MM.1S (cell line): ENCODE results near the gene ELMO1.

Experiments
- EZH2 ChIP-seq: fragments of 300-600 bp; sonication (generic); optimal IDR thresholded peaks from 2 replicates; pipeline ENCODE3; 2017; ENCODE audit warnings: low read depth, mild to moderate bottlenecking, antibody characterized with exemption, low read length, mixed read lengths
- EZH2phosphoT487 ChIP-seq: fragments of 300-600 bp; sonication (generic); IDR thresholded peaks from 2 replicates; pipeline ENCODE4 v1.6.1; 2018; ENCODE audit warnings: antibody characterized with exemption, low read length
- TF ChIP-seq, protein P1 (sequence below): fragments of 300-600 bp; sonication (generic); IDR thresholded peaks from 2 replicates; pipeline ENCODE4 v1.5.1; 2016; ENCODE audit warnings: antibody characterized with exemption, low read length, mixed read lengths

DNA sequence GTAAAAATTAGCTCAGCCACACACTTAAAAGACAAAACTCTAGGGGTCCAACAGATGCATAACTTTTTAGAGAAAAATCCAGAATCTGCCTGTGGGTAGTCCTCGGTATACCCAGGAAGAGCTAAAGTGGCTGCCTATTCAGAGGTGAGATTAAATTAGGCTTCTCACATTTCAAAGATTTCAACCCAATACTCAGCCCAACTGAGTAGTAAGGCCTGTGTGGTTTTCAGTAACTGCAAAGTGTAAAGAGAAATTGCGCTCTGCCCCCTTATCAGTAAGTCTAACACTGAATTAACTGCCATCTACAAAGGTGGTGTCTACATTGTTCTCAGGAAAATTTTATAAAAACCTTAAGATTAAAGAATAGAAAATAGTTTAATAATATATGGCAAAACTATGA is 88.2 kb downstream of the ELMO1 start:
- TF ChIP-seq EZH2 (no peak), EZH2phosphoT487 (no peak)
- TF ChIP-seq, protein P1, sequence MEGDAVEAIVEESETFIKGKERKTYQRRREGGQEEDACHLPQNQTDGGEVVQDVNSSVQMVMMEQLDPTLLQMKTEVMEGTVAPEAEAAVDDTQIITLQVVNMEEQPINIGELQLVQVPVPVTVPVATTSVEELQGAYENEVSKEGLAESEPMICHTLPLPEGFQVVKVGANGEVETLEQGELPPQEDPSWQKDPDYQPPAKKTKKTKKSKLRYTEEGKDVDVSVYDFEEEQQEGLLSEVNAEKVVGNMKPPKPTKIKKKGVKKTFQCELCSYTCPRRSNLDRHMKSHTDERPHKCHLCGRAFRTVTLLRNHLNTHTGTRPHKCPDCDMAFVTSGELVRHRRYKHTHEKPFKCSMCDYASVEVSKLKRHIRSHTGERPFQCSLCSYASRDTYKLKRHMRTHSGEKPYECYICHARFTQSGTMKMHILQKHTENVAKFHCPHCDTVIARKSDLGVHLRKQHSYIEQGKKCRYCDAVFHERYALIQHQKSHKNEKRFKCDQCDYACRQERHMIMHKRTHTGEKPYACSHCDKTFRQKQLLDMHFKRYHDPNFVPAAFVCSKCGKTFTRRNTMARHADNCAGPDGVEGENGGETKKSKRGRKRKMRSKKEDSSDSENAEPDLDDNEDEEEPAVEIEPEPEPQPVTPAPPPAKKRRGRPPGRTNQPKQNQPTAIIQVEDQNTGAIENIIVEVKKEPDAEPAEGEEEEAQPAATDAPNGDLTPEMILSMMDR = no peak
